SIG-M5 (cell line): ENCODE results near the gene TRAF3.
"Not testable (repeated sequence)": the region's sequence is repeated elsewhere in the genome, so short reads cannot be mapped to it uniquely, and the experiment has no call there.

Source experiments
- DNase-seq: peaks from one replicate; lab custom pipeline; 2025; lab: John Stamatoyannopoulos, UW

TRAF3 gene

GRCh38 chr14:102807013-102807406, 29.8 kb downstream of the TRAF3 start:
- no peak for DNase-seq

- DNase-seq, result no peak
These were observed 32.6 kb downstream of the TRAF3 start for GRCh38 chr14:102809870-102810269.

GRCh38 chr14:102810523-102810922, 33.3 kb downstream of the TRAF3 start:
- no peak for DNase-seq

- DNase-seq, result no peak
These were observed 34.2 kb downstream of the TRAF3 start for GRCh38 chr14:102811254-102811963.

GRCh38 chr14:102811971-102812370, 34.7 kb downstream of the TRAF3 start:
- no peak for DNase-seq

GRCh38 chr14:102813691-102814090, 36.4 kb downstream of the TRAF3 start:
- DNase-seq, result no peak

- DNase-seq, result no peak
These were observed 40.1 kb downstream of the TRAF3 start for GRCh38 chr14:102817318-102817717.

GRCh38 chr14:102817942-102818940, 41.0 kb downstream of the TRAF3 start:
- DNase-seq, result no peak

GRCh38 chr14:102819176-102819628, 42.0 kb downstream of the TRAF3 start:
- no peak for DNase-seq

- no peak for DNase-seq
These were observed 42.6 kb downstream of the TRAF3 start for GRCh38 chr14:102819747-102820330.

GRCh38 chr14:102821252-102821651, 44.0 kb downstream of the TRAF3 start:
- no peak for DNase-seq

GRCh38 chr14:102822311-102822863, 45.1 kb downstream of the TRAF3 start:
- DNase-seq, result no peak

- not testable (repeated sequence) for DNase-seq
These were observed 45.6 kb downstream of the TRAF3 start for GRCh38 chr14:102822887-102823286.

GRCh38 chr14:102823546-102823945, 46.3 kb downstream of the TRAF3 start:
- DNase-seq, result no peak

- no peak for DNase-seq
These were observed 47.6 kb downstream of the TRAF3 start for GRCh38 chr14:102824832-102825231.

GRCh38 chr14:102825307-102826095, 48.3 kb downstream of the TRAF3 start:
- no peak for DNase-seq

GRCh38 chr14:102826161-102826560, 48.9 kb downstream of the TRAF3 start:
- no peak for DNase-seq

- no peak for DNase-seq
These were observed 49.8 kb downstream of the TRAF3 start for GRCh38 chr14:102826751-102827675.

GRCh38 chr14:102827716-102828115, 50.5 kb downstream of the TRAF3 start:
- DNase-seq, result no peak

GRCh38 chr14:102828151-102828550, 50.9 kb downstream of the TRAF3 start:
- no peak for DNase-seq
